ENCODE measurements around the gene GUCY1B1.

- TF ChIP-seq TAF1 (IDR thresholded peaks at IDR 0.05; ENCODE audit: borderline replicate concordance, low read depth, low read length) (no peak), CTCF (IDR thresholded peaks at IDR 0.05) (no peak), ELF1 (IDR thresholded peaks at IDR 0.05) (no peak), RXRA (IDR thresholded peaks at IDR 0.05; ENCODE audit: borderline replicate concordance, low read depth) (no peak), GABPA (IDR thresholded peaks at IDR 0.05; ENCODE audit: low read depth) (no peak), SMC3 (IDR thresholded peaks at IDR 0.05; ENCODE audit: low read depth, low read length) (no peak), USF2 (IDR thresholded peaks at IDR 0.05; ENCODE audit: borderline replicate concordance, low read depth, low read length) (no peak), EZH2phosphoT487 (IDR thresholded peaks at IDR 0.05; ENCODE audit: borderline replicate concordance, low read depth) (no peak), REST (IDR thresholded peaks at IDR 0.05; ENCODE audit: low read depth, low read length) (no peak), USF1 (IDR thresholded peaks at IDR 0.05; ENCODE audit: borderline replicate concordance, low read depth) (no peak), MAX (IDR thresholded peaks at IDR 0.05; ENCODE audit: low read depth) (no peak), RFX5 (IDR thresholded peaks at IDR 0.05; ENCODE audit: low read length) (no peak)
- TF ChIP-seq, protein P1, sequence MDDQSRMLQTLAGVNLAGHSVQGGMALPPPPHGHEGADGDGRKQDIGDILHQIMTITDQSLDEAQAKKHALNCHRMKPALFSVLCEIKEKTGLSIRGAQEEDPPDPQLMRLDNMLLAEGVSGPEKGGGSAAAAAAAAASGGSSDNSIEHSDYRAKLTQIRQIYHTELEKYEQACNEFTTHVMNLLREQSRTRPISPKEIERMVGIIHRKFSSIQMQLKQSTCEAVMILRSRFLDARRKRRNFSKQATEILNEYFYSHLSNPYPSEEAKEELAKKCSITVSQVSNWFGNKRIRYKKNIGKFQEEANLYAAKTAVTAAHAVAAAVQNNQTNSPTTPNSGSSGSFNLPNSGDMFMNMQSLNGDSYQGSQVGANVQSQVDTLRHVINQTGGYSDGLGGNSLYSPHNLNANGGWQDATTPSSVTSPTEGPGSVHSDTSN (IDR thresholded peaks at IDR 0.05): no peak
- TF ChIP-seq, protein P2, sequence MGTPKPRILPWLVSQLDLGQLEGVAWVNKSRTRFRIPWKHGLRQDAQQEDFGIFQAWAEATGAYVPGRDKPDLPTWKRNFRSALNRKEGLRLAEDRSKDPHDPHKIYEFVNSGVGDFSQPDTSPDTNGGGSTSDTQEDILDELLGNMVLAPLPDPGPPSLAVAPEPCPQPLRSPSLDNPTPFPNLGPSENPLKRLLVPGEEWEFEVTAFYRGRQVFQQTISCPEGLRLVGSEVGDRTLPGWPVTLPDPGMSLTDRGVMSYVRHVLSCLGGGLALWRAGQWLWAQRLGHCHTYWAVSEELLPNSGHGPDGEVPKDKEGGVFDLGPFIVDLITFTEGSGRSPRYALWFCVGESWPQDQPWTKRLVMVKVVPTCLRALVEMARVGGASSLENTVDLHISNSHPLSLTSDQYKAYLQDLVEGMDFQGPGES (IDR thresholded peaks at IDR 0.05; ENCODE audit: low read depth, low read length): no peak
Measured at GRCh38 chr4:155802190-155802959, 43.6 kb downstream of the GUCY1B1 start.

All from SK-N-SH (cell line).